ENCODE measurements around the gene HOMEZ. TPM values are rescaled to one million over a fixed set of nuclear protein-coding genes. Genes with fewer than 3 reads are reported as not detected.

The HOMEZ gene
- total and polyA plus RNA-seq, 2 experiments from 2014 or later = 5.3 to 7.9 TPM

DNA sequence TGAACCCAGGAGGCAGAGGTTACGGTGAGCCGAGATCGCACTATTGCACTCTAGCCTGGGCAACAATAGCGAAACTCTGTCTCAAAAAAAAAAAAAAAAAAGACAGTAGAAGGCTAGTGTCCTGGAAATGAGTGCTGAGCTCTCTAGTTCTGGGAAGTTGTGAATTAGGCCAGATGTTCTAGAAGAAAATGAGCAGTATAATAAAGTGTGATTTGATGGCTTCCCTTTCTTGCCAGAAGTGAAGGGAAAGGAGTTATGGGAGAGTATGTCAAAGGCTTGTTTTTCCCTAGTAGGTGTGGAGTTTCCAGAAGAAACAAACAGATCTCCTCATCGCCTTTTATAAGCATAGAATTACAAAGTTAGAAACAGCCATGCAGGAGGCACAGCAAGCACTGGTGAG lies 27.7 kb downstream of the HOMEZ start:
- TF ChIP-seq ZNF114 (CRISPR knock-in tag; IDR thresholded peaks at IDR 0.05) (no peak), ZNF331 (CRISPR knock-in tag; IDR thresholded peaks at IDR 0.05; ENCODE audit: low read depth) (no peak), STAT1 (IDR thresholded peaks at IDR 0.05; ENCODE audit: unreplicated experiment) (no peak), EZH2 (IDR thresholded peaks at IDR 0.05; ENCODE audit: low read depth, unreplicated experiment) (no peak), POLR2AphosphoS5 (IDR thresholded peaks at IDR 0.05; ENCODE audit: low read depth) (no peak), CREB1 (CRISPR knock-in tag; IDR thresholded peaks at IDR 0.05; ENCODE audit: low read depth) (no peak), EZH2phosphoT487 (IDR thresholded peaks at IDR 0.05; ENCODE audit: unreplicated experiment) (no peak)
- TF ChIP-seq, protein P1, sequence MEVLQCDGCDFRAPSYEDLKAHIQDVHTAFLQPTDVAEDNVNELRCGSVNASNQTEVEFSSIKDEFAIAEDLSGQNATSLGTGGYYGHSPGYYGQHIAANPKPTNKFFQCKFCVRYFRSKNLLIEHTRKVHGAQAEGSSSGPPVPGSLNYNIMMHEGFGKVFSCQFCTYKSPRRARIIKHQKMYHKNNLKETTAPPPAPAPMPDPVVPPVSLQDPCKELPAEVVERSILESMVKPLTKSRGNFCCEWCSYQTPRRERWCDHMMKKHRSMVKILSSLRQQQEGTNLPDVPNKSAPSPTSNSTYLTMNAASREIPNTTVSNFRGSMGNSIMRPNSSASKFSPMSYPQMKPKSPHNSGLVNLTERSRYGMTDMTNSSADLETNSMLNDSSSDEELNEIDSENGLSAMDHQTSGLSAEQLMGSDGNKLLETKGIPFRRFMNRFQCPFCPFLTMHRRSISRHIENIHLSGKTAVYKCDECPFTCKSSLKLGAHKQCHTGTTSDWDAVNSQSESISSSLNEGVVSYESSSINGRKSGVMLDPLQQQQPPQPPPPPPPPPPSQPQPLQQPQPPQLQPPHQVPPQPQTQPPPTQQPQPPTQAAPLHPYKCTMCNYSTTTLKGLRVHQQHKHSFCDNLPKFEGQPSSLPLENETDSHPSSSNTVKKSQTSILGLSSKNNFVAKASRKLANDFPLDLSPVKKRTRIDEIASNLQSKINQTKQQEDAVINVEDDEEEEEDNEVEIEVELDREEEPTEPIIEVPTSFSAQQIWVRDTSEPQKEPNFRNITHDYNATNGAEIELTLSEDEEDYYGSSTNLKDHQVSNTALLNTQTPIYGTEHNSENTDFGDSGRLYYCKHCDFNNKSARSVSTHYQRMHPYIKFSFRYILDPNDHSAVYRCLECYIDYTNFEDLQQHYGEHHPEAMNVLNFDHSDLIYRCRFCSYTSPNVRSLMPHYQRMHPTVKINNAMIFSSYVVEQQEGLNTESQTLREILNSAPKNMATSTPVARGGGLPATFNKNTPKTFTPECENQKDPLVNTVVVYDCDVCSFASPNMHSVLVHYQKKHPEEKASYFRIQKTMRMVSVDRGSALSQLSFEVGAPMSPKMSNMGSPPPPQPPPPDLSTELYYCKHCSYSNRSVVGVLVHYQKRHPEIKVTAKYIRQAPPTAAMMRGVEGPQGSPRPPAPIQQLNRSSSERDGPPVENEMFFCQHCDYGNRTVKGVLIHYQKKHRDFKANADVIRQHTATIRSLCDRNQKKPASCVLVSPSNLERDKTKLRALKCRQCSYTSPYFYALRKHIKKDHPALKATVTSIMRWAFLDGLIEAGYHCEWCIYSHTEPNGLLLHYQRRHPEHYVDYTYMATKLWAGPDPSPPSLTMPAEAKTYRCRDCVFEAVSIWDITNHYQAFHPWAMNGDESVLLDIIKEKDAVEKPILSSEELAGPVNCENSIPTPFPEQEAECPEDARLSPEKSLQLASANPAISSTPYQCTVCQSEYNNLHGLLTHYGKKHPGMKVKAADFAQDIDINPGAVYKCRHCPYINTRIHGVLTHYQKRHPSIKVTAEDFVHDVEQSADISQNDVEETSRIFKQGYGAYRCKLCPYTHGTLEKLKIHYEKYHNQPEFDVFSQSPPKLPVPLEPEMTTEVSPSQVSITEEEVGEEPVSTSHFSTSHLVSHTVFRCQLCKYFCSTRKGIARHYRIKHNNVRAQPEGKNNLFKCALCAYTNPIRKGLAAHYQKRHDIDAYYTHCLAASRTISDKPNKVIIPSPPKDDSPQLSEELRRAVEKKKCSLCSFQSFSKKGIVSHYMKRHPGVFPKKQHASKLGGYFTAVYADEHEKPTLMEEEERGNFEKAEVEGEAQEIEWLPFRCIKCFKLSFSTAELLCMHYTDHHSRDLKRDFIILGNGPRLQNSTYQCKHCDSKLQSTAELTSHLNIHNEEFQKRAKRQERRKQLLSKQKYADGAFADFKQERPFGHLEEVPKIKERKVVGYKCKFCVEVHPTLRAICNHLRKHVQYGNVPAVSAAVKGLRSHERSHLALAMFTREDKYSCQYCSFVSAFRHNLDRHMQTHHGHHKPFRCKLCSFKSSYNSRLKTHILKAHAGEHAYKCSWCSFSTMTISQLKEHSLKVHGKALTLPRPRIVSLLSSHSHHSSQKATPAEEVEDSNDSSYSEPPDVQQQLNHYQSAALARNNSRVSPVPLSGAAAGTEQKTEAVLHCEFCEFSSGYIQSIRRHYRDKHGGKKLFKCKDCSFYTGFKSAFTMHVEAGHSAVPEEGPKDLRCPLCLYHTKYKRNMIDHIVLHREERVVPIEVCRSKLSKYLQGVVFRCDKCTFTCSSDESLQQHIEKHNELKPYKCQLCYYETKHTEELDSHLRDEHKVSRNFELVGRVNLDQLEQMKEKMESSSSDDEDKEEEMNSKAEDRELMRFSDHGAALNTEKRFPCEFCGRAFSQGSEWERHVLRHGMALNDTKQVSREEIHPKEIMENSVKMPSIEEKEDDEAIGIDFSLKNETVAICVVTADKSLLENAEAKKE (CRISPR knock-in tag; IDR thresholded peaks at IDR 0.05) = no peak
- DNase-seq (ENCODE audit: low spot score) (no peak), ATAC-seq (no peak)
- H3K9me2 ChIP-seq (ENCODE audit: insufficient read depth) = no peaks in the 10 kb centered on the region
- no peaks in the 10 kb centered on the region for H3K27me3 ChIP-seq (ENCODE audit: insufficient read depth)
- H3K27ac ChIP-seq (ENCODE audit: low read depth) = no peak overlapping the region
- Mint-ChIP-seq H3K9me3 (peaks cover 7% of the 10 kb centered on the region; the same call in 1 of the 3 replicates), H3K27ac (no peak overlapping the region), H3K4me3 (no peak overlapping the region), H3K4me1 (peaks cover 9% of the 10 kb centered on the region), H3K36me3 (ENCODE audit: low read depth) (peaks cover 3% of the 10 kb centered on the region; the same call in 1 of the 3 replicates), H3K27me3 (ENCODE audit: insufficient read depth, low read depth, poor library complexity) (no peaks in the 10 kb centered on the region)
- H3K4me2 ChIP-seq = no peak overlapping the region
- H2AFZ ChIP-seq = no peak overlapping the region; the same call in 1 of the 2 replicates
- H4K20me1 ChIP-seq (replicated peaks; ENCODE audit: insufficient read depth) = no peaks in the 10 kb centered on the region
- peaks cover 16% of the 10 kb centered on the region for H3K4me1 ChIP-seq (ENCODE audit: insufficient read depth)
- no peaks in the 10 kb centered on the region for H3K79me2 ChIP-seq (replicated peaks; ENCODE audit: insufficient read depth)
- H3K36me3 ChIP-seq (ENCODE audit: insufficient read depth) = no peaks in the 10 kb centered on the region
- H3K4me3 ChIP-seq = no peak overlapping the region
- no peaks in the 10 kb centered on the region for H3F3A ChIP-seq (replicated peaks; ENCODE audit: low read depth)
